Measurements from ENCODE around the gene BIRC3. TPM values are rescaled to one million over a fixed set of nuclear protein-coding genes. Genes with fewer than 3 reads are reported as not detected.

The BIRC3 gene
- total RNA-seq, 1 donor from 2014 or later: not detected

DNA sequence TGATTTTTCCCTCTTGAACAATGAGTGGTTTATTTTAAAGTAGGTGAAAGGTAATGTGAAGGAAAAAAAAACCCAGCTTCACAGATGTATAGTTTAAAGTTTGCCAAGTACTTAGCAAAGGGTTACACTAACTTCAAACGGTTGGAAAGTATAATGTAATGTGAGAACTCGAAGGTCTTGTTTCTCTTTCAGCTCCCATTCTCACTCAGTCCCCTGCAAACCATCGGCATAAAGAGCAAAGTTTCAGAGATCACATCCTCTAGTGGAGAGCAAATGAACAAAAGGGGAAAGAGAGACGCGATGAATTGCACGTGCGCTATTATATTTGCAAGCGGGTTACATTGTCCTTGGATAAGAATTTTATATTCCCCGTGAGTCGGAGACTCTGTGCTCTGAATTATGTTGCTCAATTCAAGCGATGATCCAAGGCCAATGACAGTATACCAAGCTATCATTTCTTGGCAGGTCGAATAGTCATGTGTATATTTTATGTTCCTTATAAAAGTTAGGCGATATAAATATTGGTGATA, 37.6 kb upstream of the BIRC3 start:
- H3K27ac Mint-ChIP-seq (ENCODE audit: unreplicated experiment): no peak overlapping the region
- TF ChIP-seq, protein P1, sequence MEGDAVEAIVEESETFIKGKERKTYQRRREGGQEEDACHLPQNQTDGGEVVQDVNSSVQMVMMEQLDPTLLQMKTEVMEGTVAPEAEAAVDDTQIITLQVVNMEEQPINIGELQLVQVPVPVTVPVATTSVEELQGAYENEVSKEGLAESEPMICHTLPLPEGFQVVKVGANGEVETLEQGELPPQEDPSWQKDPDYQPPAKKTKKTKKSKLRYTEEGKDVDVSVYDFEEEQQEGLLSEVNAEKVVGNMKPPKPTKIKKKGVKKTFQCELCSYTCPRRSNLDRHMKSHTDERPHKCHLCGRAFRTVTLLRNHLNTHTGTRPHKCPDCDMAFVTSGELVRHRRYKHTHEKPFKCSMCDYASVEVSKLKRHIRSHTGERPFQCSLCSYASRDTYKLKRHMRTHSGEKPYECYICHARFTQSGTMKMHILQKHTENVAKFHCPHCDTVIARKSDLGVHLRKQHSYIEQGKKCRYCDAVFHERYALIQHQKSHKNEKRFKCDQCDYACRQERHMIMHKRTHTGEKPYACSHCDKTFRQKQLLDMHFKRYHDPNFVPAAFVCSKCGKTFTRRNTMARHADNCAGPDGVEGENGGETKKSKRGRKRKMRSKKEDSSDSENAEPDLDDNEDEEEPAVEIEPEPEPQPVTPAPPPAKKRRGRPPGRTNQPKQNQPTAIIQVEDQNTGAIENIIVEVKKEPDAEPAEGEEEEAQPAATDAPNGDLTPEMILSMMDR (IDR thresholded peaks at IDR 0.05; ENCODE audit: partially characterized antibody, unreplicated experiment): no peak
- DNase-seq: no peak

DNA sequence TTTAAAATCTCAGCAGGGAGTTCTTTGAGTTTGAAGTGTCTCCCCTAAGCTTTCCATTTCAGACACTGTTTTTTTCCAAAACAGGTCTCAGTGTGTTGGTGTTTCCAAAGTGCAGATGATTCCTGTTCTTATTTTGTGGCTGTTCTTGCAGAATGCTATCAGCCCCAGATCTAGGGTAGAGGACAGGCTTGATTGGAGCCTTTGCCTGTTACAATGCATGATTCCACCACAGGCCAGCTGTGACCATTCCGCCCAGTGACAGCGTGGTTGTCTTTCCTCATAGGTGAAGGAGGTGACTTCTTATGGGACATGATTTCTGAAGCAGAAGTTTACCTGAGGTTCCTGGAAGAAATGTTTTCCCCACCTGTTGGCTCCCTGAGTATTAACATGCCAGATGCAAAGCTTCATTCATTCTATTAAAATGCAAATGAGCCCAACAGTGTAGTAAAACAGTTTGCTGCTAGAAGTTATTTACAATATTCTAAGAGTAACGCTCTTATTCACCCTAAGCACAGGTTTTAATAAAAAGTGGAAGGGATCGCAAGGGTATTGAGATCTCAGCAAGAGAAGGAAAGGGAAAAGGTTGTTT, 36.9 kb upstream of the BIRC3 start:
- TF ChIP-seq, protein P1 (IDR thresholded peaks at IDR 0.05; ENCODE audit: partially characterized antibody, unreplicated experiment): no peak
- DNase-seq: no peak
- H3K4me3 Mint-ChIP-seq (ENCODE audit: unreplicated experiment): no peak overlapping the region
- H3K27me3 Mint-ChIP-seq (ENCODE audit: unreplicated experiment): no peaks in the 10 kb centered on the region
- no peaks in the 10 kb centered on the region for H3K36me3 Mint-ChIP-seq (ENCODE audit: unreplicated experiment)
- no peaks in the 10 kb centered on the region for H3K4me1 Mint-ChIP-seq (ENCODE audit: low read depth, unreplicated experiment)
- peaks cover 7% of the 10 kb centered on the region for H3K9me3 Mint-ChIP-seq (ENCODE audit: unreplicated experiment)
- H3K27ac Mint-ChIP-seq (ENCODE audit: unreplicated experiment): no peak overlapping the region

More for the DNA sequence above, 37.6 kb upstream of the BIRC3 start:
- Mint-ChIP-seq H3K9me3 (ENCODE audit: unreplicated experiment) (peaks cover 7% of the 10 kb centered on the region), H3K4me1 (ENCODE audit: low read depth, unreplicated experiment) (no peaks in the 10 kb centered on the region), H3K27me3 (ENCODE audit: unreplicated experiment) (no peaks in the 10 kb centered on the region), H3K36me3 (ENCODE audit: unreplicated experiment) (no peaks in the 10 kb centered on the region), H3K4me3 (ENCODE audit: unreplicated experiment) (no peak overlapping the region)

DNA sequence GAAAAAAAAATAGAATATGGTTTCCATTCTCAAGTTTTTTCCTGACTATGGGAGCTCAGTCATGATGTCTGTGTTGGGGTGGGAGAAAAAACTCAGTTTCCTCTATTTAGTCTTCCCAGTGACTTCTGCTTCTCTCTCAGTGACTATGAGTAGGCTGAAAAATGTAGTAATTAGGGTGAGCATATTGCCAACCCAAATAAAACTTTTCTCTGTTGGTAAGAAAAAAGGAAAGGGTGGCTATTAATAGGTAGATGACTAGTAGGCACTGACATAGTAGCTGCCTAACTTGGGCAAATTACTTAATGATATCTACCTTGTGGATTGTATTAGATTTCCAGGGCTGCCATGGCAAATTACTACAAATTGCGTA, 34.2 kb upstream of the BIRC3 start:
- TF ChIP-seq, protein P1 (IDR thresholded peaks at IDR 0.05; ENCODE audit: partially characterized antibody, unreplicated experiment): no peak
- no peaks in the 10 kb centered on the region for H3K27me3 Mint-ChIP-seq (ENCODE audit: unreplicated experiment)

DNA sequence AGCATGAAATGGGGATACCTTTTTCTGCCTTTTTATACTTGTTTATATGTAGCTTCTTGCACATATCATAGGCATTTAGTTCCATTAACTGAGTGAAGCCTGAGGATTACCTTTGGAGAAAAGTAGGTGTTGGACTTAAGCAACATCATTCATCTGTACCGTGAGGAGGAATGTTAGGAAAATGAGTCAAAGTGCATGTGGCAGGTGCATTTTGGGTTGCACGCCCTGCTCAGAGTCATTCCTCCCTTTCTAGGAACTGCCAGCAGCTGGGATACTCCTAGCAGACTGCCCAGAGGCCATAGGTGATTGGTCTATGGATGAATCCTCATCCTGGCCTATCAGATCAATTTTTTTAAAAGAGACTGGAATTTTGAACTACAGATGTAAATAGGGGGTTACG, 33.3 kb upstream of the BIRC3 start:
- no peaks in the 10 kb centered on the region for H3K9me3 Mint-ChIP-seq (ENCODE audit: unreplicated experiment)
- H3K27ac Mint-ChIP-seq (ENCODE audit: unreplicated experiment): no peak overlapping the region
- TF ChIP-seq, protein P1 (IDR thresholded peaks at IDR 0.05; ENCODE audit: partially characterized antibody, unreplicated experiment): no peak
- no peaks in the 10 kb centered on the region for H3K27me3 Mint-ChIP-seq (ENCODE audit: unreplicated experiment)
- no peaks in the 10 kb centered on the region for H3K36me3 Mint-ChIP-seq (ENCODE audit: unreplicated experiment)
- no peak overlapping the region for H3K4me3 Mint-ChIP-seq (ENCODE audit: unreplicated experiment)
- H3K4me1 Mint-ChIP-seq (ENCODE audit: low read depth, unreplicated experiment): no peaks in the 10 kb centered on the region
- DNase-seq: no peak

More for the DNA sequence above, 34.2 kb upstream of the BIRC3 start:
- H3K36me3 Mint-ChIP-seq (ENCODE audit: unreplicated experiment): no peaks in the 10 kb centered on the region
- no peaks in the 10 kb centered on the region for H3K9me3 Mint-ChIP-seq (ENCODE audit: unreplicated experiment)
- no peak overlapping the region for H3K4me3 Mint-ChIP-seq (ENCODE audit: unreplicated experiment)
- no peaks in the 10 kb centered on the region for H3K4me1 Mint-ChIP-seq (ENCODE audit: low read depth, unreplicated experiment)
- no peak for DNase-seq
- no peak overlapping the region for H3K27ac Mint-ChIP-seq (ENCODE audit: unreplicated experiment)

DNA sequence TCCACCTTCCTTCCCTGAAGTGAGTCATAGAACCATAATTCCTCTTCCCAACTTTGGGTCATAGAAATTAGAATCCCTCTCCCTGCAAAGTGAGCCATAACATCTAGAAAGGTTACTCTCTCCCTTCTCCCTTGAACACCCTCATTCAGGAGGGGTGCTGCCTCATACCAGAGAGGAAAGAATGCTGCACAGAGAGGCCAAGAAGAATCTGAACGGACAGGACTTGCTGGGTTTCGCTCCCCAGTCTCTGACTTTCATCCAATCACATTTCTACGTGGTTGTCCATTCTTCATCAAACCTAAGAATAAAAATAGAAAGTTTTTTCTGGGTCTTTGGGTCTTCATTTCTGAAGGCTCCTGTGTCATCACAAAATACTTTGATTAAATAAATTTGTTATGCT, 31.0 kb upstream of the BIRC3 start:
- DNase-seq: no peak
- Mint-ChIP-seq H3K4me3 (ENCODE audit: unreplicated experiment) (no peak overlapping the region), H3K4me1 (ENCODE audit: low read depth, unreplicated experiment) (no peaks in the 10 kb centered on the region), H3K27ac (ENCODE audit: unreplicated experiment) (no peak overlapping the region), H3K36me3 (ENCODE audit: unreplicated experiment) (no peaks in the 10 kb centered on the region), H3K27me3 (ENCODE audit: unreplicated experiment) (no peaks in the 10 kb centered on the region), H3K9me3 (ENCODE audit: unreplicated experiment) (no peaks in the 10 kb centered on the region)
- TF ChIP-seq, protein P1 (IDR thresholded peaks at IDR 0.05; ENCODE audit: partially characterized antibody, unreplicated experiment): no peak

Measured in glutamatergic neuron (in vitro differentiated cells).